ENCODE data around the gene CREB5. TPM values are rescaled to one million over a fixed set of nuclear protein-coding genes. Genes with fewer than 3 reads are reported as not detected.

CREB5 gene
- total and polyA plus RNA-seq, 7 donors, result 0.80 to 42.1 (median 4.6) TPM

DNA sequence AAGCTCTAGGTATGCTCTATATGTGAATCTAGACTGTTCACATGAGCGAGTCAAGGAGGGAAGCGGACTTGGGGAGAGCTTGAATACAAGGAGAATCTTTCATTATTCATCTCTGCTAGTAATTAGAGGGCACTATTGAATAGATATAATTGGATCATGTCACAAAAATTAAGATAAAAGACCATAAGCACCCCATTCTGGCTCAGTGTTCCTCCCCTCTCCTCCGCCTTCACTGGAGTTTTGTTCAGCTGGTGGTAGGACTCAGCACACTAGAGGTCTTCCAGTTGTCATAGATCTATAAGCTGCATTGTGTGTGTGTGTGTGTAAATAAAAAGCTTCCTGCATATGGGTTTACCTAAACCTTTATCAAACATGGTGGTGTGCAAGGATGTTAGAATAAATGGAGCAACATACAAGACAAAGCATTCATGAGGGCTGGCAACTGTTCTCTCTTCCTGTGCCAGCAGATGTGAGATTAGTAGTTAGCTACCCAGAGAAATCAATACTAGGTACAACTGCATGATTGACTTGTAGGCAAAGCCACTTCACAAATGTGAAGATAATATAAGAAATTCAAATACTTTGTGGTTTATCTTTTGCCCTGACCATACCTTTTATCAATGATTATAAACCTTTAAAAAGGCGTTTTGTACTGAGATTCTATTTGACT lies 142.6 kb downstream of the CREB5 start:
- intact Hi-C loops (cut with DNase I), result no loop called here
- H3K27ac ChIP-seq, result no peak overlapping the region
- no peaks in the 10 kb centered on the region for H3K9me3 ChIP-seq
- H3K4me1 ChIP-seq, result peaks cover 0 to 18% (median 9%) of the 10 kb centered on the region in 4 donors
- H3K4me3 ChIP-seq, result no peak overlapping the region
- 74 to 88% methylated on average over 4 of the region's 4 CpGs for WGBS, 2 donors
- H3K36me3 ChIP-seq, result no peaks in the 10 kb centered on the region
- no peaks in the 10 kb centered on the region for H3K27me3 ChIP-seq
- no peak for DNase-seq
- TF ChIP-seq CTCF (IDR thresholded peaks at IDR 0.05), result no peak
- no peak for TF ChIP-seq EP300 (IDR thresholded peaks at IDR 0.05)
- TF ChIP-seq POLR2A (IDR thresholded peaks at IDR 0.05), result no peak
- no peak for TF ChIP-seq POLR2AphosphoS5 (IDR thresholded peaks at IDR 0.05)

- WGBS, 2 donors, result 27 to 66% methylated on average over 8 of the region's 8 CpGs
- no peaks in the 10 kb centered on the region for H3K27me3 ChIP-seq
- H3K4me3 ChIP-seq, result no peak overlapping the region
- intact Hi-C loops (cut with DNase I), result no loop called here
- no peak for TF ChIP-seq POLR2A (IDR thresholded peaks at IDR 0.05)
- DNase-seq, result no peak
- no peaks in the 10 kb centered on the region for H3K36me3 ChIP-seq
- no peaks in the 10 kb centered on the region for H3K9me3 ChIP-seq
- no peak overlapping the region for H3K27ac ChIP-seq
- H3K4me1 ChIP-seq, result peaks cover 0 to 7% (median 3%) of the 10 kb centered on the region in 4 donors
These were observed 143.7 kb downstream of the CREB5 start for GRCh38 chr7:28556025-28556424.

DNA sequence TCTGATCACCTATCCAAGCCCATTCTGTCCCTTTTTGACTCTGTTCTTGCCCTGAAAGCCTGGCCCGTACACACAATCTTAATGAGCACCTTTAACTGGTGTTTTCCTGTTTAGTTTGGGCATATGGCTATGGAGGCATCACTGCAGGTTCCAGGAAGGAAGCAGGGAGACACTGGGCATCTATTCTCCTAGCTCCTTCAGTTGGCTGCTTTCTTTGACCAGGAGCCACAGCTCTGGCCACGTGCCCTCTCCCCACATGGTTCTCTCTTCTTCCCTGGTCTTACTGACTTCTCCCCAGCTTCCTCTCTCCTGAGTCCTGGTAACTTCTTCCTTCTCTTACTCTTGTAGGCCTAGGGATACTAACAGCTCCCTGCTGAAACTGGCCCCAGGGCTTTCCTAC lies 144.4 kb downstream of the CREB5 start:
- Histone ChIP-seq H3K27ac (no peak overlapping the region), H3K27me3 (no peaks in the 10 kb centered on the region), H3K36me3 (no peaks in the 10 kb centered on the region), H3K9me3 (no peaks in the 10 kb centered on the region), H3K4me3 (no peak overlapping the region), H3K4me1 (peaks cover 0 to under 1% (median 0%) of the 10 kb centered on the region in 4 donors)
- no peak for TF ChIP-seq EP300 (IDR thresholded peaks at IDR 0.05)
- no peak for TF ChIP-seq POLR2AphosphoS5 (IDR thresholded peaks at IDR 0.05)
- no peak for TF ChIP-seq POLR2A (IDR thresholded peaks at IDR 0.05)
- TF ChIP-seq CTCF (IDR thresholded peaks at IDR 0.05), result no peak
- 55 to 77% methylated on average over 2 of the region's 2 CpGs for WGBS, 2 donors
- intact Hi-C loops (cut with DNase I), result no loop called here
- DNase-seq, result no peak

DNA sequence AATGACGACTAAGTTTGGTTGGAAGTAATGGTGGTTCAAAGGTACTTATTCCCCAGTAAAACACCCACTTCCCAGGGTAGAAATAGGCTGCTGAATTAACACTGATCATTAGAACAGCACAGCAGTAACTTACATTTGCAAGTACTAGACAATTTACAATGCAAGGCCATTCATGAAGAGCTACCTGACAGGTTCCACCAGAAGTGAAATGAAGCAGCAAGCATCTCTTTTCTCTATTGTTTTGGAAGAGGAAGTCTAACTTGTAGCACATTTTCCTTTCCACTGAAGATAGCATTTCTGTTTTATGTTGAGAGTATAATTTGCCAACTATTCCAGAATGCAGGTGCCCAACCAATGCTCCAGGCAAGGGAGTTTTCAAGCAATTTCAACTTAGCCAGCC lies 145.9 kb downstream of the CREB5 start:
- no peak for DNase-seq
- WGBS, 2 donors, result 21 to 58% methylated on average over 1 of the region's 1 CpG
- intact Hi-C loops (cut with DNase I), result no loop called here

DNA sequence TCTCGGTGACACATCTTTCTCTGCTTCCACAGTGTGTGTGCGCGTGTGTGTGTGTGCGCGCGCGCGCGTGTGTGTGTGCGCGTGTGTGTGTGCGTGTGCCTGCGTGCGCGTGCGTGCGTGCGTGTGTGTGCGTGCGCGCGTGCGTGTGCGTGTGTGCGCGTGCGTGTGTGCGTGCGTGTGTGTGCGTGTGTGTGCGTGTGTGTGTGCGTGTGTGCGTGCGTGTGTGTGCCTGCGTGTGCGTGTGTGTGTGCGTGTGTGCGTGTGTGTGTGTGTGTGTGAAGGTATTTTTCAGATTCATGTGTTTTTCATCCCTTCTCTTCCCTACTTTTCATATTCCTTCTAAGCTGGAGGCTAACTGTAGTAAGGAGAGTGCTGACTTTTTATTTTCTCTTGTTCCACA lies 148.4 kb downstream of the CREB5 start:
- no peak overlapping the region for H3K27ac ChIP-seq
- H3K4me1 ChIP-seq, result no peaks in the 10 kb centered on the region
- intact Hi-C loops (cut with DNase I), result no loop called here
- WGBS, 2 donors, result 32 to 69% methylated on average over 38 of the region's 38 CpGs
- DNase-seq, result no peak
- no peak for TF ChIP-seq EP300 (IDR thresholded peaks at IDR 0.05)
- H3K36me3 ChIP-seq, result no peaks in the 10 kb centered on the region
- no peaks in the 10 kb centered on the region for H3K9me3 ChIP-seq
- no peaks in the 10 kb centered on the region for H3K27me3 ChIP-seq
- H3K4me3 ChIP-seq, result no peak overlapping the region

More for the DNA sequence above, 145.9 kb downstream of the CREB5 start:
- Histone ChIP-seq H3K27ac (no peak overlapping the region), H3K4me1 (no peaks in the 10 kb centered on the region), H3K36me3 (no peaks in the 10 kb centered on the region), H3K9me3 (no peaks in the 10 kb centered on the region), H3K27me3 (no peaks in the 10 kb centered on the region), H3K4me3 (no peak overlapping the region)
- TF ChIP-seq POLR2A (IDR thresholded peaks at IDR 0.05), result no peak
- TF ChIP-seq POLR2AphosphoS5 (IDR thresholded peaks at IDR 0.05), result no peak
- no peak for TF ChIP-seq CTCF (IDR thresholded peaks at IDR 0.05)
- no peak for TF ChIP-seq EP300 (IDR thresholded peaks at IDR 0.05)

- no peak for DNase-seq
- WGBS, 2 donors, result 37 to 69% methylated on average over 3 of the region's 3 CpGs
- intact Hi-C loops (cut with DNase I), result no loop called here
These were observed 151.7 kb downstream of the CREB5 start for GRCh38 chr7:28564033-28564432.

More at GRCh38 chr7:28564033-28564432, 151.7 kb downstream of the CREB5 start:
- no peak overlapping the region for H3K27ac ChIP-seq
- H3K4me1 ChIP-seq, result no peaks in the 10 kb centered on the region
- H3K27me3 ChIP-seq, result no peaks in the 10 kb centered on the region
- no peak overlapping the region for H3K4me3 ChIP-seq
- no peaks in the 10 kb centered on the region for H3K36me3 ChIP-seq
- no peaks in the 10 kb centered on the region for H3K9me3 ChIP-seq
- TF ChIP-seq POLR2AphosphoS5 (IDR thresholded peaks at IDR 0.05) (no peak), POLR2A (IDR thresholded peaks at IDR 0.05) (no peak), EP300 (IDR thresholded peaks at IDR 0.05) (no peak), CTCF (IDR thresholded peaks at IDR 0.05) (no peak)
